HG03097 (cell line): Measurements from ENCODE around the gene SUSD2.

ENCODE experiments used
- ATAC-seq: cut with Tn5 transposase; IDR thresholded peaks from one replicate; pipeline ENCODE4 v1.9.1; 2021; ENCODE audit not compliant: unreplicated experiment, low FRiP score

Gene SUSD2

GRCh38 chr22:24153353-24153752, 27.9 kb upstream of the SUSD2 start:
- no peak for ATAC-seq

GRCh38 chr22:24153959-24154358, 27.3 kb upstream of the SUSD2 start:
- ATAC-seq, result no peak

- no peak for ATAC-seq
Observed at GRCh38 chr22:24154826-24155225, 26.5 kb upstream of the SUSD2 start.

GRCh38 chr22:24155627-24156140, 25.6 kb upstream of the SUSD2 start:
- ATAC-seq, result peak; percentile 17

- peak; percentile 35 for ATAC-seq
Observed at GRCh38 chr22:24156141-24156912, 25.0 kb upstream of the SUSD2 start.

GRCh38 chr22:24156913-24157821, 24.1 kb upstream of the SUSD2 start:
- peak; percentile 59 for ATAC-seq

- ATAC-seq, result no peak
Observed at GRCh38 chr22:24157822-24158135, 23.5 kb upstream of the SUSD2 start.

GRCh38 chr22:24159650-24160049, 21.6 kb upstream of the SUSD2 start:
- no peak for ATAC-seq

- no peak for ATAC-seq
Observed at GRCh38 chr22:24160546-24160945, 20.7 kb upstream of the SUSD2 start.

GRCh38 chr22:24161485-24161884, 19.8 kb upstream of the SUSD2 start:
- no peak for ATAC-seq

- no peak for ATAC-seq
Observed at GRCh38 chr22:24161909-24162308, 19.4 kb upstream of the SUSD2 start.

- ATAC-seq, result no peak
Observed at GRCh38 chr22:24162436-24162835, 18.9 kb upstream of the SUSD2 start.

GRCh38 chr22:24164243-24164642, 17.0 kb upstream of the SUSD2 start:
- no peak for ATAC-seq

GRCh38 chr22:24164940-24165339, 16.3 kb upstream of the SUSD2 start:
- ATAC-seq, result no peak

- no peak for ATAC-seq
Observed at GRCh38 chr22:24165673-24166072, 15.6 kb upstream of the SUSD2 start.

GRCh38 chr22:24166811-24167210, 14.5 kb upstream of the SUSD2 start:
- ATAC-seq, result no peak

- ATAC-seq, result no peak
Observed at GRCh38 chr22:24169439-24170058, 11.7 kb upstream of the SUSD2 start.

- no peak for ATAC-seq
Observed at GRCh38 chr22:24170188-24170587, 11.1 kb upstream of the SUSD2 start.

GRCh38 chr22:24170632-24171031, 10.7 kb upstream of the SUSD2 start:
- no peak for ATAC-seq

- ATAC-seq, result no peak
Observed at GRCh38 chr22:24171822-24172221, 9.5 kb upstream of the SUSD2 start.

GRCh38 chr22:24175160-24175808, 6.0 kb upstream of the SUSD2 start:
- ATAC-seq, result no peak
